H1 (cell line): ENCODE measurements around the gene BAX. TPM values are rescaled to one million over a fixed set of nuclear protein-coding genes. Genes with fewer than 3 reads are reported as not detected.

Experiments
- CTCF ChIA-PET: fragments of 300-600 bp; sonication (Branson Sonifier 250); formaldehyde crosslinking; loops from one replicate; lab custom pipeline; 2021; ENCODE audit not compliant: partially characterized antibody; lab: Charles Lee
- POLR2A ChIA-PET: fragments of 300-600 bp; sonication (Branson Sonifier 250); formaldehyde crosslinking; loops from one replicate; lab custom pipeline; 2021; ENCODE audit warnings: inconsistent platforms; ENCODE audit not compliant: partially characterized antibody; lab: Charles Lee
- DNase-seq, 2 experiments: peaks; one replicate each; pipeline versions ENCODE4 v3.0.0 to v3.0.0-alpha.2; 2010 to 2022; ENCODE audit warnings: low spot score in 2 of 2, low read depth in 1 of 2, mixed read lengths in 1 of 2
- FAIRE-seq: peaks from 2 replicates; lab custom pipeline; 2011; peaks lifted over from hg19 to GRCh38; lab: Jason Lieb, UNC
- H2AFZ ChIP-seq: 2 replicates; pipeline ENCODE4 v1.8.1; 2012; ENCODE audit warnings: low read length, inconsistent platforms
- H2AK5ac ChIP-seq: 2 replicates; pipeline ENCODE4 v1.6.1; 2013; ENCODE audit warnings: low read depth, low read length
- H2BK120ac ChIP-seq: replicated peaks from 2 replicates; pipeline ENCODE3; 2013; ENCODE audit warnings: low read depth, low read length, inconsistent platforms
- H2BK12ac ChIP-seq: 2 replicates; pipeline ENCODE4 v1.6.1; 2013; ENCODE audit warnings: low read depth, low read length
- H2BK15ac ChIP-seq: 2 replicates; pipeline ENCODE4 v1.6.1; 2013; ENCODE audit warnings: low read length
- H2BK20ac ChIP-seq: 2 replicates; pipeline ENCODE4 v1.6.1; 2013; ENCODE audit warnings: low read length
- H2BK5ac ChIP-seq: 2 replicates; pipeline ENCODE4 v1.6.1; 2013; ENCODE audit warnings: low read depth, low read length
- H3K14ac ChIP-seq: 2 replicates; pipeline ENCODE4 v1.6.1; 2013; ENCODE audit warnings: inconsistent platforms; ENCODE audit not compliant: insufficient read length
- H3K18ac ChIP-seq: 2 replicates; pipeline ENCODE4 v1.6.1; 2013; ENCODE audit warnings: low read length; ENCODE audit errors: extremely low read depth
- H3K23ac ChIP-seq: 2 replicates; pipeline ENCODE4 v1.6.1; 2013; ENCODE audit warnings: inconsistent platforms; ENCODE audit not compliant: insufficient read length
- H3K23me2 ChIP-seq: 2 replicates; pipeline ENCODE4 v1.6.1; 2013; ENCODE audit warnings: low read depth, low read length
- H3K27ac ChIP-seq: 2 replicates; pipeline ENCODE4 v1.6.1; 2011; ENCODE audit warnings: low read depth, low read length, inconsistent platforms
- H3K27me3 ChIP-seq, 4 experiments: replicated peaks in 1 of 4; 1 replicate in 1 of 4; 2 replicates in 3 of 4; pipeline versions ENCODE4 v1.6.1 to v1.8.1; 2011 to 2013; ENCODE audit warnings: low read length in 3 of 4, mild to moderate bottlenecking in 3 of 4, inconsistent platforms in 2 of 4, mixed read lengths in 2 of 4, moderate library complexity in 1 of 4; ENCODE audit not compliant: control insufficient read depth in 3 of 4, insufficient read depth in 3 of 4; ENCODE audit errors: extremely low read depth in 1 of 4
- H3K36me3 ChIP-seq, 4 experiments: 2 replicates each; pipeline versions ENCODE4 v1.6.1 to v1.8.1; 2011 to 2013; ENCODE audit warnings: mild to moderate bottlenecking in 4 of 4, low read length in 3 of 4, moderate library complexity in 2 of 4, control low read depth in 1 of 4, inconsistent platforms in 1 of 4; ENCODE audit not compliant: insufficient read depth in 4 of 4, control insufficient read depth in 2 of 4
- H3K4ac ChIP-seq: replicated peaks from 2 replicates; pipeline ENCODE3; 2013; ENCODE audit warnings: low read length, low read depth, mixed read lengths, inconsistent platforms; ENCODE audit not compliant: insufficient read length
- H3K4me1 ChIP-seq, 4 experiments: replicated peaks in 1 of 4; 1 replicate in 1 of 4; 2 replicates in 3 of 4; pipeline versions ENCODE4 v1.6.1 to v1.8.1; 2011 to 2013; ENCODE audit warnings: low read length in 3 of 4, inconsistent platforms in 2 of 4, mixed read lengths in 1 of 4; ENCODE audit not compliant: insufficient read depth in 4 of 4, control insufficient read depth in 3 of 4
- H3K4me2 ChIP-seq, 2 experiments: 2 replicates each; pipeline versions ENCODE4 v1.6.1 to v1.8.1; 2011 to 2013; ENCODE audit warnings: low read depth in 2 of 2, low read length in 2 of 2, control low read depth in 1 of 2, inconsistent platforms in 1 of 2, mild to moderate bottlenecking in 1 of 2; ENCODE audit not compliant: insufficient read depth in 1 of 2
- H3K4me3 ChIP-seq, 4 experiments: fragments of 200-600, 300-600 bp in 1 of 4; sonication (generic), shearing (Covaris generic), sonication (Bioruptor Twin) in 1 of 4; 2 replicates each; pipeline versions ENCODE4 v1.5.1 to v1.8.1; 2011 to 2016; ENCODE audit warnings: low read length in 4 of 4, low read depth in 3 of 4, control low read depth in 2 of 4, inconsistent platforms in 2 of 4, mild to moderate bottlenecking in 2 of 4, mixed read lengths in 1 of 4, moderate library complexity in 1 of 4; ENCODE audit not compliant: insufficient read depth in 2 of 4; ENCODE audit errors: extremely low read depth in 1 of 4
- H3K56ac ChIP-seq: replicated peaks from 2 replicates; pipeline ENCODE3; 2013; ENCODE audit warnings: low read depth, mild to moderate bottlenecking, mixed read lengths, low read length, inconsistent platforms; ENCODE audit not compliant: insufficient read length
- H3K79me1 ChIP-seq: 2 replicates; pipeline ENCODE4 v1.6.1; 2013; ENCODE audit warnings: low read depth, low read length, control low read depth
- H3K79me2 ChIP-seq, 2 experiments: 2 replicates each; pipeline versions ENCODE4 v1.6.1 to v1.8.1; 2012 to 2013; ENCODE audit warnings: low read length in 2 of 2, mild to moderate bottlenecking in 2 of 2, inconsistent platforms in 1 of 2; ENCODE audit not compliant: insufficient read depth in 2 of 2, control insufficient read depth in 1 of 2
- H3K9ac ChIP-seq, 4 experiments: replicated peaks in 1 of 4; 1 replicate in 1 of 4; 2 replicates in 3 of 4; pipeline versions ENCODE4 v1.6.1 to v1.8.1; 2011 to 2013; ENCODE audit warnings: low read depth in 3 of 4, low read length in 3 of 4, control low read depth in 2 of 4, mild to moderate bottlenecking in 2 of 4, moderate library complexity in 2 of 4, inconsistent platforms in 1 of 4; ENCODE audit errors: extremely low read depth in 1 of 4
- H3K9me3 ChIP-seq, 2 experiments: 2 replicates each; pipeline versions ENCODE4 v1.6.1 to v1.8.1; 2012 to 2013; ENCODE audit warnings: mild to moderate bottlenecking in 2 of 2, moderate library complexity in 2 of 2, control low read depth in 1 of 2, inconsistent platforms in 1 of 2, low read depth in 1 of 2, low read length in 1 of 2, mixed read lengths in 1 of 2; ENCODE audit not compliant: insufficient read depth in 2 of 2
- H4K20me1 ChIP-seq, 2 experiments: replicated peaks in 1 of 2; 2 replicates each; pipeline versions ENCODE3 to v1.8.1; 2011 to 2013; ENCODE audit warnings: inconsistent platforms in 2 of 2, low read length in 2 of 2, mild to moderate bottlenecking in 1 of 2; ENCODE audit not compliant: insufficient read depth in 2 of 2, control insufficient read depth in 1 of 2
- H4K5ac ChIP-seq: 2 replicates; pipeline ENCODE4 v1.6.1; 2013; ENCODE audit warnings: low read length, low read depth, mixed read lengths, inconsistent platforms; ENCODE audit not compliant: insufficient read length
- H4K8ac ChIP-seq: 2 replicates; pipeline ENCODE4 v1.8.0; 2013; ENCODE audit warnings: mild to moderate bottlenecking, moderate library complexity, low read length, inconsistent platforms; ENCODE audit not compliant: insufficient read depth; ENCODE audit errors: extremely low read depth
- H4K91ac ChIP-seq: replicated peaks from 2 replicates; pipeline ENCODE3; 2013; ENCODE audit warnings: low read length, mixed read lengths, inconsistent platforms; ENCODE audit not compliant: insufficient read length
- ATF2 ChIP-seq: IDR thresholded peaks from 2 replicates; pipeline ENCODE4 v1.6.1; 2012; ENCODE audit warnings: low read length, inconsistent platforms
- CBX8 ChIP-seq: fragments of 300-800, 300-1000 bp; sonication (generic); IDR thresholded peaks from 2 replicates; pipeline ENCODE4 v1.7.1; 2016; ENCODE audit warnings: low read depth, low read length, borderline replicate concordance
- CHD1 ChIP-seq: IDR thresholded peaks from 2 replicates; pipeline ENCODE4 v1.6.1; 2012; ENCODE audit warnings: low read depth, low read length, improper control_type of control experiment
- CTCF ChIP-seq, 3 experiments: IDR thresholded peaks; 1 replicate in 2 of 3; 2 replicates in 1 of 3; pipeline versions ENCODE4 v1.5.1 to v1.6.1; 2011; ENCODE audit warnings: low read length in 3 of 3, mild to moderate bottlenecking in 3 of 3, inconsistent platforms in 2 of 3, low read depth in 1 of 3, moderate library complexity in 1 of 3; ENCODE audit not compliant: insufficient read depth in 1 of 3; ENCODE audit errors: control extremely low read depth in 1 of 3
- MAFK ChIP-seq: IDR thresholded peaks from 2 replicates; pipeline ENCODE4 v1.6.1; 2012; ENCODE audit warnings: low read depth, mild to moderate bottlenecking, improper control_type of control experiment, low read length
- SIRT6 ChIP-seq: IDR thresholded peaks from one replicate; pipeline ENCODE4 v1.7.1; 2012; ENCODE audit warnings: low read length, inconsistent platforms
- WGBS, 2 experiments: shearing (Covaris generic) in 1 of 2; methylation state at CpG; one replicate each; pipeline versions ENCODE4 v1.1.6 to v1.1.7; 2013 to 2015; ENCODE audit warnings: low lambda C conversion rate in 2 of 2, mixed read lengths in 2 of 2, inconsistent platforms in 1 of 2, low coverage in 1 of 2, missing lambda C conversion rate in 1 of 2; ENCODE audit not compliant: insufficient replicate concordance in 2 of 2, insufficient coverage in 1 of 2, insufficient read length in 1 of 2; ENCODE audit errors: extremely low coverage in 1 of 2, missing lambda C conversion rate in 1 of 2; 5-methylcytosine and 5-hydroxymethylcytosine counted together
- polyA plus RNA-seq, 7 experiments: library from polyadenylated mRNA; depleted of rRNA in 3 of 7; stranded (reverse) in 5 of 7; unstranded in 2 of 7; fragments of >200 nt in 5 of 7; fragments of 200-250 nt in 2 of 7; gene quantifications; 1 replicate in 5 of 7; 2 replicates in 1 of 7; 4 replicates in 1 of 7; pipeline versions ENCODE4 v1.2.1 to v1.2.3, GENCODE V29; 2011 to 2013; ENCODE audit warnings: missing spikeins in 2 of 7, mixed read lengths in 2 of 7
- total RNA-seq: library from RNA; stranded (reverse); fragmentation: NEBNext Ultra II Directional; extraction: Animal tissue kit (Norgen Biotek cat#: 25700); gene quantifications from 2 replicates; pipeline ENCODE4 v1.2.1, GENCODE V29; 2021

BAX gene
- total and polyA plus RNA-seq, 2 of the 8 experiments (the other 6 are each of a cell fraction or from before 2014, with no cell fraction given): 257 to 346 TPM

GRCh38 chr19:48955308-48955958 is 758 bp downstream of the BAX start:
- H3K4me2 ChIP-seq: peak overlapping the region; percentile 81 to 92
- H3K14ac ChIP-seq: no peak overlapping the region
- FAIRE-seq: no peak
- H2BK120ac ChIP-seq: no peak overlapping the region
- no peaks in the 10 kb centered on the region; the same call in 1 of the 2 replicates for H3K79me1 ChIP-seq
- H3K9me3 ChIP-seq: no peaks in the 10 kb centered on the region
- TF ChIP-seq ATF2: no peak
- no peak for TF ChIP-seq SIRT6
- no peak for TF ChIP-seq CBX8
- 0 out of 4 replicates have a peak, but pooled peaks of 1 of the 3 experiments have one; percentile 9 for TF ChIP-seq CTCF (IDR thresholded peaks at IDR 0.05; ENCODE audit: control extremely low read depth in 1 of 3, insufficient read depth in 1 of 3, low read depth in 1 of 3, low read length in 3 of 3)
- no peak for TF ChIP-seq MAFK
- no peak for TF ChIP-seq CHD1
- TF ChIP-seq, all 59 proteins: peak for 1
- Histone ChIP-seq H2AK5ac (peak overlapping the region; percentile 60; the same call in 1 of the 2 replicates), H3K9ac (peak overlapping the region; percentile 89 to 95 (median 92)), H2BK20ac (no peak overlapping the region), H2AFZ (no peak overlapping the region), H4K8ac (peak overlapping the region; percentile 84), H3K4me3 (peak overlapping the region; percentile 75 to 93 (median 86)), H3K27me3 (no peaks in the 10 kb centered on the region; a peak in 1 of 7 replicates), H4K5ac (no peak overlapping the region), H2BK5ac (peak overlapping the region; percentile 99), H2BK12ac (0 out of 2 replicates have a peak overlapping the region, but pooled peaks have one; percentile 6), H3K36me3 (peaks cover 4 to 15% (median 9%) of the 10 kb centered on the region in 4 experiments; a peak in 6 of 8 replicates), H3K23ac (no peak overlapping the region), H4K20me1 (peaks cover 2% of the 10 kb centered on the region in 2 experiments), H3K79me2 (peaks cover 0 to 19% of the 10 kb centered on the region in 2 experiments; a peak in 2 of 4 replicates), H3K23me2 (no peaks in the 10 kb centered on the region; the same call in 1 of the 2 replicates), H3K18ac (peak overlapping the region; percentile 99), H2BK15ac (no peak overlapping the region), H4K91ac (peak overlapping the region; percentile 32), H3K4ac (peak overlapping the region; percentile 10), H3K4me1 (peaks cover 0 to 11% (median 6%) of the 10 kb centered on the region in 4 experiments; a peak in 5 of 7 replicates), H3K56ac (peak overlapping the region; percentile 98), H3K27ac (peak overlapping the region; percentile 94)
- POLR2A ChIA-PET: interaction anchor here (0.6 to 3.8 kb wide), 5 partner anchors 9 to 167 kb away, joined by 4 to 27 read pairs (median 5); partner anchors contain the start of gene FTL
- CTCF ChIA-PET: interaction anchor here (1.0 kb wide), 2 partner anchors 9 to 15 kb away, joined by 3 read pairs; no protein-coding TSS in a partner anchor
- no peak for DNase-seq
- WGBS, 2 experiments: 59% methylated on average over 15 of the region's 16 CpGs; no CpG with 5 or more reads in 1 of the 2 experiments
